RWPE2 (cell line): ENCODE measurements around the gene NIN.
A peak's percentile ranks its signal among the peaks of the same experiment; 100 is the strongest.

Experiments
- ATAC-seq: fragments of 200-7000 bp; cut with Tn5 transposase; 3 replicates; pipeline ENCODE4 v1.9.1; 2021; ENCODE audit warnings: low read depth
- DNase-seq: peaks from one replicate; pipeline ENCODE4 v3.0.0-alpha.2; 2020; ENCODE audit warnings: low spot score
- H3K27ac ChIP-seq: fragments of 450-650 bp; 2 replicates; pipeline ENCODE4 v1.5.1; 2017; ENCODE audit warnings: mild to moderate bottlenecking; ENCODE audit not compliant: poor library complexity, severe bottlenecking
- H3K27me3 ChIP-seq: fragments of 250-450 bp; sonication (Bioruptor Pico); 2 replicates; pipeline ENCODE4 v1.5.1; 2021; ENCODE audit warnings: mild to moderate bottlenecking, moderate library complexity; ENCODE audit not compliant: insufficient read depth, poor library complexity, severe bottlenecking
- H3K36me3 ChIP-seq: fragments of 250-450 bp; sonication (Bioruptor Pico); 2 replicates; pipeline ENCODE4 v1.5.1; 2020; ENCODE audit warnings: low read depth, mild to moderate bottlenecking, moderate library complexity
- H3K4me1 ChIP-seq: fragments of 250-450 bp; sonication (Bioruptor Pico); 2 replicates; pipeline ENCODE4 v1.5.1; 2021; ENCODE audit warnings: mild to moderate bottlenecking, moderate library complexity; ENCODE audit not compliant: insufficient read depth, poor library complexity, severe bottlenecking
- H3K4me3 ChIP-seq: fragments of 250-450 bp; sonication (Bioruptor Pico); 2 replicates; pipeline ENCODE4 v1.5.1; 2021; ENCODE audit warnings: mild to moderate bottlenecking, moderate library complexity; ENCODE audit not compliant: severe bottlenecking
- H3K9me3 ChIP-seq: fragments of 250-450 bp; sonication (Bioruptor Pico); 2 replicates; pipeline ENCODE4 v1.5.1; 2021; ENCODE audit warnings: mild to moderate bottlenecking, moderate library complexity; ENCODE audit not compliant: severe bottlenecking
- TF ChIP-seq, protein P1 (sequence below): fragments of 450-650 bp; IDR thresholded peaks from one replicate; pipeline ENCODE4 v1.5.1; 2017; ENCODE audit warnings: mild to moderate bottlenecking, moderate library complexity; ENCODE audit not compliant: poor library complexity, severe bottlenecking

Gene NIN

DNA sequence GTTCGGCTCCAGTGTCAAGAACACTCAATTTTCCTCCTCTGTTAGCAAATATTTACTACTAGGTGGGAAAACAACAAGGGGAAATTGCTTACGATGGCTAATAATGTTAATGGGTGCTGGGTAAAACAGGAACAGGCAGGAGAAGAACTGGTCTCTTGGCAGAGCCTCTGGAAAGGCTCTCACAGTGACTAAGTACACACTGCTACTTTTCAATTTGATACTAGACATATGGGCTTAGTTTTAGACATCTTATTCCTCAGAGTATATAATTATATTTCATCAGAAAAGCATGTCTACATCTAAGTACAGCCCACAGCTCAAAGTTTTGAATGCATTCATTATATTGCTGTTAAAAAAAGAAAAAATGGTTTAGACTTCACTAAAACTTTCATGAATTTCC is 97.5 kb downstream of the NIN start:
- no peaks in the 10 kb centered on the region for H3K9me3 ChIP-seq
- H3K4me1 ChIP-seq = no peaks in the 10 kb centered on the region

DNA sequence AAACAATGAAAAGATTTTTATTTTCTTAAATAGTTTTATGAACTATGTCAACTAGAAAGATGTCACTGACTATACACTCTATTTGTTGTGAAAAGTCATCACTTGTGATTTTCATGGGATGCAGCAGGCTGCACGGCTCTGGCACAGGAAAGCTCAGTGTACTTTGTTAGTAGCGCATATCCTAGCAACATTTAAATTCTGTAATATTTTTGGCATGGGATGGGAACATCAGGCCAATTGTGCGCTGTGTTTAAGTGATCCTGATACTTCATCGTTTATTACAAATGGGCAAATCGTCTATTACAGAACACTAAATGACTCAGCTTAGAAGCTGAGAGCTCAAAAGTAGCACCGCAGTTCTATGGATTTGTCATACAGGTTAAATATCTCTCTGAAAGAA is 102.1 kb downstream of the NIN start:
- H3K27me3 ChIP-seq = no peaks in the 10 kb centered on the region
- DNase-seq = no peak
- TF ChIP-seq, protein P1, sequence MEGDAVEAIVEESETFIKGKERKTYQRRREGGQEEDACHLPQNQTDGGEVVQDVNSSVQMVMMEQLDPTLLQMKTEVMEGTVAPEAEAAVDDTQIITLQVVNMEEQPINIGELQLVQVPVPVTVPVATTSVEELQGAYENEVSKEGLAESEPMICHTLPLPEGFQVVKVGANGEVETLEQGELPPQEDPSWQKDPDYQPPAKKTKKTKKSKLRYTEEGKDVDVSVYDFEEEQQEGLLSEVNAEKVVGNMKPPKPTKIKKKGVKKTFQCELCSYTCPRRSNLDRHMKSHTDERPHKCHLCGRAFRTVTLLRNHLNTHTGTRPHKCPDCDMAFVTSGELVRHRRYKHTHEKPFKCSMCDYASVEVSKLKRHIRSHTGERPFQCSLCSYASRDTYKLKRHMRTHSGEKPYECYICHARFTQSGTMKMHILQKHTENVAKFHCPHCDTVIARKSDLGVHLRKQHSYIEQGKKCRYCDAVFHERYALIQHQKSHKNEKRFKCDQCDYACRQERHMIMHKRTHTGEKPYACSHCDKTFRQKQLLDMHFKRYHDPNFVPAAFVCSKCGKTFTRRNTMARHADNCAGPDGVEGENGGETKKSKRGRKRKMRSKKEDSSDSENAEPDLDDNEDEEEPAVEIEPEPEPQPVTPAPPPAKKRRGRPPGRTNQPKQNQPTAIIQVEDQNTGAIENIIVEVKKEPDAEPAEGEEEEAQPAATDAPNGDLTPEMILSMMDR = no peak
- peaks cover 19% of the 10 kb centered on the region for H3K4me1 ChIP-seq
- H3K4me3 ChIP-seq = no peak overlapping the region
- ATAC-seq = no peak
- peaks cover 62% of the 10 kb centered on the region for H3K36me3 ChIP-seq
- no peaks in the 10 kb centered on the region for H3K9me3 ChIP-seq
- no peak overlapping the region for H3K27ac ChIP-seq

More for the DNA sequence above, 97.5 kb downstream of the NIN start:
- Histone ChIP-seq H3K27ac (no peak overlapping the region), H3K4me3 (no peak overlapping the region), H3K27me3 (no peaks in the 10 kb centered on the region), H3K36me3 (peaks cover 69% of the 10 kb centered on the region)
- ATAC-seq = no peak
- TF ChIP-seq, protein P1 = no peak
- DNase-seq = no peak

GRCh38 chr14:50726372-50727107 is 104.4 kb downstream of the NIN start:
- Histone ChIP-seq H3K36me3 (peaks cover 60% of the 10 kb centered on the region), H3K4me1 (peaks cover 19% of the 10 kb centered on the region), H3K9me3 (no peaks in the 10 kb centered on the region), H3K27me3 (no peaks in the 10 kb centered on the region), H3K4me3 (no peak overlapping the region), H3K27ac (peak overlapping the region; percentile 45)
- no peak for DNase-seq
- TF ChIP-seq, protein P1 = no peak
- ATAC-seq = peak; percentile 90

DNA sequence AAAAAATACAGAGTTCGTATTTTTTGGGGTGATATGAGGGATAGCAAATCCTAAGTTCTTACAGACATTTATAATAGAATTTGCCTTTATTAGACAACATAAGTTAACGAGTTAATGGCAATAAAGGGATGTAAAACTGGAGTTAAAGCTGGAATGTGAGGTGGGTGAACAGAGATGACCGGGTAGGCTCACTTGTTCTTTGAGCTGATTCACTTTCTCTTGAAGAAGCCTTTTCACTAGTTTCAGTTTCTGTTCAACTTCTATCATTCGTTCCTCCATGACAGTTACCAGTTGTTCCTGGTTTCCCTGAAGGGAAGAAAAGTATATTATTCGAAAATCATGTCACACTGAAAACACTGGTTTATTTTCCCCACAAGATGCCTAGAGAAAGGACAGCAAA is 105.2 kb downstream of the NIN start:
- no peaks in the 10 kb centered on the region for H3K27me3 ChIP-seq
- H3K4me3 ChIP-seq = no peak overlapping the region
- DNase-seq (no peak), ATAC-seq (no peak)
- no peaks in the 10 kb centered on the region for H3K9me3 ChIP-seq
- H3K27ac ChIP-seq = peak overlapping the region; percentile 45
- TF ChIP-seq, protein P1 = no peak
- peaks cover 59% of the 10 kb centered on the region for H3K36me3 ChIP-seq
- peaks cover 19% of the 10 kb centered on the region for H3K4me1 ChIP-seq
